PFSK-1 (cell line): ENCODE data around the gene NEDD9.

Source experiments
- FOXP2 ChIP-seq: optimal IDR thresholded peaks from 2 replicates; pipeline ENCODE3; 2011; ENCODE audit warnings: borderline replicate concordance, control low read depth, inconsistent platforms; ENCODE audit not compliant: insufficient read depth; ENCODE audit errors: extremely low read length, extremely low read depth
- POLR2AphosphoS5 ChIP-seq: IDR thresholded peaks from 2 replicates; pipeline ENCODE4 v1.6.1; 2012; ENCODE audit warnings: low read depth, mild to moderate bottlenecking, control low read depth, low read length, moderate library complexity
- REST ChIP-seq, 2 experiments: IDR thresholded peaks; 2 replicates each; pipeline versions ENCODE4 v1.6.1 to v1.8.0; 2011 to 2012; ENCODE audit warnings: low read depth in 2 of 2, low read length in 2 of 2, control low read depth in 1 of 2, inconsistent platforms in 1 of 2, mild to moderate bottlenecking in 1 of 2, moderate library complexity in 1 of 2; ENCODE audit not compliant: insufficient read depth in 1 of 2
- SIN3A ChIP-seq: IDR thresholded peaks from 2 replicates; pipeline ENCODE4 v1.6.1; 2012; ENCODE audit warnings: mild to moderate bottlenecking, low read length, moderate library complexity, borderline replicate concordance; ENCODE audit not compliant: insufficient read depth
- TAF1 ChIP-seq: IDR thresholded peaks from 2 replicates; pipeline ENCODE4 v1.6.1; 2012; ENCODE audit warnings: low read length, control low read depth, borderline replicate concordance; ENCODE audit not compliant: insufficient read depth

DNA sequence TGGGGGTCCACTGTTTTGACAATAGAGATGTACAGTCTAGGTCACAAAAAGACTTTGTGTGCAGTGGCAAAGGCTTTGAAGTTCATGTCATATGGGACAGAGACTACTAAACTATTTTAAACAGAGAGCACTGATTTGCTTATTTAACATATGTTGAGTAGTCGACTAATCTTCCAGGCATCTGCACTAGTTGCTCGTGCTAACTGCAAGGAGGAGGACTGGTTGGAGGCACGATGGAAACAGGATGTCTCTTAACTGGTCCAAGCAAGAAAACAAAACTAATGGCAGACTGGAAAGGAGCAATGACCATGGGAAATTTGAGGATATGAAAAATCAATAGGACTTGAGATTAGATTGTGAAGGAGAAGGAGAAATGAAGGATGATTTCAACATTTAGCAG is 92.4 kb downstream of the NEDD9 start:
- TF ChIP-seq SIN3A (no peak), TAF1 (no peak), POLR2AphosphoS5 (no peak), REST (IDR thresholded peaks at IDR 0.05; ENCODE audit: insufficient read depth in 1 of 2, low read depth in 2 of 2, low read length in 2 of 2) (no peak), FOXP2 (no peak)
